Measurements from ENCODE around the gene ATM. TPM values are rescaled to one million over a fixed set of nuclear protein-coding genes. Genes with fewer than 3 reads are reported as not detected.
"Not testable (repeated sequence)": the region's sequence is repeated elsewhere in the genome, so short reads cannot be mapped to it uniquely, and the experiment has no call there.

The ATM gene
- total RNA-seq, 4 donors from 2014 or later = 46.3 to 445 (median 58.5) TPM

DNA sequence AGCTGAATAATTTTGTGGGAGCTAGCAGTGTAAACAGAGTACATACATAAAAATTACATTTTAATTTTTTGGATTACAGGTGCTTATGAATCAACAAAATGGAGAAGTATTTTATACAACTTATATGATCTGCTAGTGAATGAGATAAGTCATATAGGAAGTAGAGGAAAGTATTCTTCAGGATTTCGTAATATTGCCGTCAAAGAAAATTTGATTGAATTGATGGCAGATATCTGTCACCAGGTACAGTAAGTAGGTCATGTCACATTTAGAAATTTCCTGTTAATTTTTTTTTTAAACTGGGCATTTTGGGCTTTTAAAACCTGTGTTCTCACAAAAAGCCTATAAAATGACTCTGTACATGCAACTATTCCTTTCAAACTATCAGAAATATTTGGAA lies 24.0 kb downstream of the ATM start:
- H3K4me3 ChIP-seq = no peak overlapping the region
- peaks cover 0 to 43% (median 0%) of the 10 kb centered on the region in 3 donors for H3K36me3 ChIP-seq
- TF ChIP-seq, protein P1, sequence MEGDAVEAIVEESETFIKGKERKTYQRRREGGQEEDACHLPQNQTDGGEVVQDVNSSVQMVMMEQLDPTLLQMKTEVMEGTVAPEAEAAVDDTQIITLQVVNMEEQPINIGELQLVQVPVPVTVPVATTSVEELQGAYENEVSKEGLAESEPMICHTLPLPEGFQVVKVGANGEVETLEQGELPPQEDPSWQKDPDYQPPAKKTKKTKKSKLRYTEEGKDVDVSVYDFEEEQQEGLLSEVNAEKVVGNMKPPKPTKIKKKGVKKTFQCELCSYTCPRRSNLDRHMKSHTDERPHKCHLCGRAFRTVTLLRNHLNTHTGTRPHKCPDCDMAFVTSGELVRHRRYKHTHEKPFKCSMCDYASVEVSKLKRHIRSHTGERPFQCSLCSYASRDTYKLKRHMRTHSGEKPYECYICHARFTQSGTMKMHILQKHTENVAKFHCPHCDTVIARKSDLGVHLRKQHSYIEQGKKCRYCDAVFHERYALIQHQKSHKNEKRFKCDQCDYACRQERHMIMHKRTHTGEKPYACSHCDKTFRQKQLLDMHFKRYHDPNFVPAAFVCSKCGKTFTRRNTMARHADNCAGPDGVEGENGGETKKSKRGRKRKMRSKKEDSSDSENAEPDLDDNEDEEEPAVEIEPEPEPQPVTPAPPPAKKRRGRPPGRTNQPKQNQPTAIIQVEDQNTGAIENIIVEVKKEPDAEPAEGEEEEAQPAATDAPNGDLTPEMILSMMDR (IDR thresholded peaks at IDR 0.05) = no peak
- TF ChIP-seq POLR2A (IDR thresholded peaks at IDR 0.05) = no peak
- DNase-seq = no peak
- no peaks in the 10 kb centered on the region for H3K9me3 ChIP-seq
- H3K4me1 ChIP-seq = no peaks in the 10 kb centered on the region
- H3K27me3 ChIP-seq = no peaks in the 10 kb centered on the region
- H3K27ac ChIP-seq = no peak overlapping the region

DNA sequence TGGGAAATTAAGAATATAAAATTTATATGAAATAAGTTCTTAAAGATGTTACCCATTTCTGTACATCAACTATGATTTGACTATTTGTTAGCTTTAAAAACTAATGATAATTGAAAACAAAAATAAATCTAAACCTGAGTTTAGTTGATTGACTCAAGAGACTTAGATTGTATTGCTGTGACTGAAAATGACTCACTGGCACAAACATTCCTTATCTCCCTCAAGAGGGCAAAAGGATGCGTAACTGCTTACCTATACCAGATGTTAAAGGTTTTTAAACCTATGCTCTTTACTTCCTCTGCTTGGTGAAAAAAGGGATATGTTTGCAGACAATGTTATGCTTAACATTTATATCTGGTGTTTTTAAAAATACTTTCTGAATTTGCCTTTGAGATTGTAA lies 30.3 kb downstream of the ATM start:
- peaks cover 0 to 87% (median 0%) of the 10 kb centered on the region in 3 donors for H3K36me3 ChIP-seq

DNA sequence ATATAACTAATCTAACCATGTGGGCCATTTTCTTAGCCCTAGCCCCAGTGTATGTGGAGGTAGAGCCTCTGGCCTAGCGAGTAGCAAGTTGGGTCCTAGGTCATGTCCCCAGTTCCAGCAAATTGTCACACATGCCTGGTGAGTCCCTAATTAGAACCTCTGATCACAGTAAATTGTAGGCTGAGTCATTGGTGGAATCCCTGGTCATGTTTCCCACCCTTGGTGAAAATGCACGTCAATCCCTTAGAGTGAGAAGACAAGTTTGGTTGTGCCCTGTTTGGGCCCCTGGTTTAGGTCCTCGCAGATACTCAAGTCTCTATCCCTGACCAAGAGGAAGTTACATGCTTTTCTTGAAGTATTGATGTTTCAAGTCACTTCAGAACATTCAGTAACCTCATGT lies 46.7 kb downstream of the ATM start:
- peaks cover 0 to 45% (median 0%) of the 10 kb centered on the region in 3 donors for H3K36me3 ChIP-seq
- H3K27me3 ChIP-seq = no peaks in the 10 kb centered on the region
- H3K9me3 ChIP-seq = no peaks in the 10 kb centered on the region
- TF ChIP-seq, protein P1 (IDR thresholded peaks at IDR 0.05) = no peak
- TF ChIP-seq POLR2A (IDR thresholded peaks at IDR 0.05) = no peak
- no peak overlapping the region for H3K4me3 ChIP-seq
- no peaks in the 10 kb centered on the region for H3K4me1 ChIP-seq
- no peak for DNase-seq
- H3K27ac ChIP-seq = no peak overlapping the region

More for the DNA sequence above, 30.3 kb downstream of the ATM start:
- TF ChIP-seq, protein P1 (IDR thresholded peaks at IDR 0.05) = no peak
- no peak for TF ChIP-seq POLR2A (IDR thresholded peaks at IDR 0.05)
- Histone ChIP-seq H3K4me1 (no peaks in the 10 kb centered on the region), H3K4me3 (no peak overlapping the region), H3K27ac (no peak overlapping the region), H3K9me3 (no peaks in the 10 kb centered on the region), H3K27me3 (no peaks in the 10 kb centered on the region)
- no peak for DNase-seq

DNA sequence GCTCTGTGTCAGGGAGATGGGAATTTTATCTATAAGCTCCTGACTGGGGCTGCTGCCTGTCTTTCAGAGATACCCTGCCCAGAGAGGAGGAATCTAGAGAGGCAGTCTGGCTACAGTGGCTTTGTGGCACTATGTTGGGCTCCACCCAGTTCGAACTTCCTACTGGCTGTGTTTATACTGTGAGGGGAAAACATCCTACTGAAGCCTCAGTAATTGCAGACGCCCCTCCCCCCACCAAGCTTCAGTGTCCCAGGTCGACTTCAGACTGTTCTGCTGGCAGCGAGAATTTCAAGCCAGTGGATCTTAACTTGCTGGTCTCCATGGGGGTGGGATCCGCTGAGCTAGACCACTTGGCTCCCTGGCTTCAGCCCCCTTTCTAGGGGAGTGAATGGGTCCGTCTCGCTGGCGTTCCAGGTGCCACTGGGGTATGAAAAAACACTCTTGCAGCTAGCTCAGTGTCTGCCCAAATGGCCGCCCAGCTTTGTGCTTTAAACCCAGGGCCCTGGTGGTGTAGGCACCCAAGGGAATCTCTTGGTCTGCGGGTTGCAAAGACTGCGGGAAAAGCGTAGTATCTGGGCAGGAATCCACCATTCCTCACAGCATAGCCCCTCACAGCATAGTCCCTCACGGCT lies 54.2 kb downstream of the ATM start:
- not testable (repeated sequence) for H3K27me3 ChIP-seq, H3K4me1 ChIP-seq, H3K9me3 ChIP-seq, H3K4me3 ChIP-seq, DNase-seq, H3K27ac ChIP-seq
- H3K36me3 ChIP-seq = peaks cover 0 to 63% (median 0%) of the 10 kb centered on the region in 3 donors

DNA sequence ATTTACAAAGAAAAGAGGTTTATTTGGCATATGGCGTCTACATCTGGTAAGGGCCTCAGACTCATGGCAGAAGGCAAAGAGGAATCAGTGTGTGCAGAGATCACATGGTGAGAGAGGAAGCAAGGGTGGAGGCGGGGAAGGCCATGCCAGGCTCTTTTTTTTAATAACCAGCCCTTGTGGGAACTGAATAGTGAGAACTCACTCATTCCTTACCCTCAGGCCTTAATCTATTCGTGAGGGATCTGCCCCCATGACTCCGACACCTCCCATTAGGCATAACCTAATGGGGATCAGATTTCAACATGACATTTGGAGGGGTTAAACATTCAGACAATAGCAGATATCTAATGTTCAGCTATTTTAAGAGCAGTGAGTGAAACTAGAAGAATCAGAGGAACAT lies 55.7 kb downstream of the ATM start:
- DNase-seq = no peak
- no peaks in the 10 kb centered on the region for H3K9me3 ChIP-seq
- no peak overlapping the region for H3K4me3 ChIP-seq
- no peak overlapping the region for H3K27ac ChIP-seq
- TF ChIP-seq, protein P1 (IDR thresholded peaks at IDR 0.05) = no peak
- TF ChIP-seq POLR2A (IDR thresholded peaks at IDR 0.05) = no peak
- H3K36me3 ChIP-seq = peaks cover 0 to 65% (median 0%) of the 10 kb centered on the region in 3 donors
- H3K4me1 ChIP-seq = no peaks in the 10 kb centered on the region
- no peaks in the 10 kb centered on the region for H3K27me3 ChIP-seq

DNA sequence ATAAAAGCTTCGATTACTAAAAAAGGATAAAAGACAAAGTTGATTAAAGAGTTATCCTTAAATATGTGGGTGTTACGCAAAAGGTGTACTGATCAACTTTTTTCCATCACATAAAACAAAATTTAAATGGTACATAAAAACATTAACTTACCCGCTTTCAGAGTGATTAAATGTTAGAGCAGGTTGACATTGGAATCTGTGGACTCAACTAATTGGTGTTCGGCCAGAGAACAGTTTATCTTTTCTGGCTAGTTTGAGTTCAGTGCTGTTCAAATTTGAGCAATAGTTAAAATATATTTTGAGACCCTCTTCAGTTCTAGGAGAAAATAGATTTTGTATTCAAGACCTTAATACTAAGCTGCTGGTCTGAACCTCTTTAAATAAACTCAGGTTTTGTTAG lies 56.1 kb downstream of the ATM start:
- Histone ChIP-seq H3K27ac (no peak overlapping the region), H3K36me3 (peaks cover 0 to 64% (median 0%) of the 10 kb centered on the region in 3 donors), H3K4me3 (no peak overlapping the region), H3K9me3 (no peaks in the 10 kb centered on the region), H3K27me3 (no peaks in the 10 kb centered on the region), H3K4me1 (no peaks in the 10 kb centered on the region)
- DNase-seq = no peak
- no peak for TF ChIP-seq POLR2A (IDR thresholded peaks at IDR 0.05)
- TF ChIP-seq, protein P1 (IDR thresholded peaks at IDR 0.05) = no peak

Measured in Peyer's patch (tissue), 4 donors.